Retinal pigment epithelial cell (primary cell): Measurements from ENCODE around the gene SUN1.

ENCODE experiments used
- DNase-seq: peaks from one replicate; pipeline ENCODE4 v3.0.0-alpha.2; 2010; ENCODE audit warnings: low read depth
- H3K4me3 ChIP-seq: 2 replicates; pipeline ENCODE4 v1.5.1; 2011; ENCODE audit warnings: mild to moderate bottlenecking, low read length, control low read depth, moderate library complexity
- CTCF ChIP-seq: conservative IDR thresholded peaks from 2 replicates; pipeline ENCODE4 v1.5.1; 2011; ENCODE audit warnings: low read depth, low read length, control low read depth, inconsistent platforms

The SUN1 gene

GRCh38 chr7:836429-836828 lies 4.2 kb downstream of the SUN1 start:
- H3K4me3 ChIP-seq, result no peak overlapping the region
- TF ChIP-seq CTCF, result peak; percentile 63
- no peak for DNase-seq

- TF ChIP-seq CTCF, result no peak
- no peak overlapping the region for H3K4me3 ChIP-seq
- DNase-seq, result no peak
Observed at GRCh38 chr7:837001-837400, 4.7 kb downstream of the SUN1 start.

GRCh38 chr7:840001-840600 lies 7.8 kb downstream of the SUN1 start:
- no peak for TF ChIP-seq CTCF
- no peak for DNase-seq
- no peak overlapping the region for H3K4me3 ChIP-seq

- TF ChIP-seq CTCF, result no peak
- DNase-seq, result no peak
- no peak overlapping the region for H3K4me3 ChIP-seq
Observed at GRCh38 chr7:841943-842342, 9.7 kb downstream of the SUN1 start.

- DNase-seq, result no peak
- TF ChIP-seq CTCF, result no peak
- H3K4me3 ChIP-seq, result no peak overlapping the region
Observed at GRCh38 chr7:842431-843031, 10.3 kb downstream of the SUN1 start.

- DNase-seq, result no peak
Observed at GRCh38 chr7:843230-843629, 11.0 kb downstream of the SUN1 start.

More at GRCh38 chr7:843230-843629, 11.0 kb downstream of the SUN1 start:
- no peak overlapping the region for H3K4me3 ChIP-seq
- no peak for TF ChIP-seq CTCF
